HG02981 (cell line): ENCODE measurements around the gene NEMP2.
"Not testable (repeated sequence)": the region's sequence is repeated elsewhere in the genome, so short reads cannot be mapped to it uniquely, and the experiment has no call there.

Source experiments
- ATAC-seq: cut with Tn5 transposase; IDR thresholded peaks from one replicate; pipeline ENCODE4 v1.9.1; 2021; ENCODE audit warnings: mild to moderate bottlenecking, moderate library complexity; ENCODE audit not compliant: unreplicated experiment

NEMP2 gene

DNA sequence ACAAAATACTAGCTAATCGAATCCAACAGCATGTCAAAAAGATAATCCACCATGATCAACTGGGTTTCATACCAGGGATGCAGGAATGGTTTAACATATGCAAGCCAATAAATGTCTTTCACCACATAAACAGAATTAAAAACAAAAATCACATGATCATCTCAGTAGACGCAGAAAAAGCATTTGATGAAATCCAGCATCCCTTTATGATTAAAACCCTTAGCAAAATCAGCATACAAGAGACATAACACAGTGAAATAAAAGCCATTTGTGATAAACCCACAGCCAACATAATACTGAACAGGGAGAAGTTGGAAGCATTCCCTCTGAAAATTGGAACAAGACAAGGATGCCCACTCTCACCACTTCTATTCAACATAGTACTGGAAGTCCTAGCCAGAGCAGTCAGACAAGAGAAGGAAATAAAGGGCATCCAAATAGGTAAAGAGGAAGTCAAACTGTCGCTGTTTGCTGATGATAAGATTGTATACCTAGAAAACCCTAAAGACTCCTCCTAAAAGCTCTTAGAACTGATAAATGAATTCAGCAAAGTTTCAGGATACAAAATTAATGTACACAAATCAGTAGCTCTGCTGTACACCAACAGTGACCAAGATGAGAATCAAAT, 39.8 kb downstream of the NEMP2 start:
- not testable (repeated sequence) for ATAC-seq

DNA sequence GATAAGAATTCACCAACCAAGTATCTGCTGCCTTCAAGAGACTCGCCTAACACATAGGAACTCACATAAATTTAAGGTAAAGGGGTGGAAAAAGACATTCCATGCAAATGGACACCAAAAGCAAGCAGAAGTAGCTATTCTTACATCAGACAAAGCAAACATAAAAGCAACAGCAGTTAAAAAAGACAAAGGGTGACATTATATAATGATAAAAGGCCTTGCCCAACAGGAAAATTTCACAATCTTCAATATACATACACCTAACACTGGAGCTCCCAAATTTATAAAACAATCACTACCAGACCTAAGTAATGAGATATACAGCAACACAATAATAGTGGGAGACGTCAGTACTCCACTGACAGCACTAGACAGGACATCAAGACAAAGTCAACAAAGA, 41.4 kb downstream of the NEMP2 start:
- ATAC-seq: no peak

DNA sequence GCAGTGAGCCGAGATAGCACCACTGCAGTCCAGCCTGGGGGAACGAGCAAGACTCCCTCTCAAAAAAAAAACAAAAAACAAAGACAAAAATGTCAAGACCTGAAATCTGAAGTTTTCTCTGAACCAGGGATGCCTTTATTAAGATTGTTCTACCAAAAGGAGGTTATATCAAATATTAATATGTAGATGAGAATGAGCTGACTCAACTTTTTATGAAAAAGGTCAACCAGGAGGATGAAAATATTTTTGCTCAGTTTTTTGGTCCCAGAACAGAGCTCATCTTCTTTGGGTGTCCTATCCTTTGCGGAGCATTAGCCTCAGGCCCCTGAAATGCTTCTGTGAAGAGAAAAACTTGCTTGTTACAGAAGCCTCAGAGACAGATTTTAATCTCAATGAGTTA, 44.0 kb downstream of the NEMP2 start:
- no peak for ATAC-seq

DNA sequence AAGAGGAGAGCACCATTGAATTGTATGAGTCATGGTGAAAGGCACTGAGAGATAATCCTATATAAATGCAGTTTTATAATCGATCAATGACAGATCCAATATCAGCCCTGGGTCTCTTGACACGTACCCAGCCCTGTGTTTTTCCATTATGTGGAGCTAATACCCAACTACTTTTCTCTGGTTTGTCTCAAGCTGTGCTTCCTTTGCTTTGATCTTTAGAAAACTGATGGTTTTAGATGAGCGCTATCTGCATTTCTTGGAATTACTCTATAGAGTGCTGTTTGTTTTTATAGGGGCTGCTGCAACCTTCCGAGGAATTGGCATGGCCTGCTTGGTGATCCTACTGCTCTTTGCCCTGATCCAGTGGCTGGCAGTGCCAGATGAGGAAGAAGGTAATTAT, 45.0 kb downstream of the NEMP2 start:
- no peak for ATAC-seq

DNA sequence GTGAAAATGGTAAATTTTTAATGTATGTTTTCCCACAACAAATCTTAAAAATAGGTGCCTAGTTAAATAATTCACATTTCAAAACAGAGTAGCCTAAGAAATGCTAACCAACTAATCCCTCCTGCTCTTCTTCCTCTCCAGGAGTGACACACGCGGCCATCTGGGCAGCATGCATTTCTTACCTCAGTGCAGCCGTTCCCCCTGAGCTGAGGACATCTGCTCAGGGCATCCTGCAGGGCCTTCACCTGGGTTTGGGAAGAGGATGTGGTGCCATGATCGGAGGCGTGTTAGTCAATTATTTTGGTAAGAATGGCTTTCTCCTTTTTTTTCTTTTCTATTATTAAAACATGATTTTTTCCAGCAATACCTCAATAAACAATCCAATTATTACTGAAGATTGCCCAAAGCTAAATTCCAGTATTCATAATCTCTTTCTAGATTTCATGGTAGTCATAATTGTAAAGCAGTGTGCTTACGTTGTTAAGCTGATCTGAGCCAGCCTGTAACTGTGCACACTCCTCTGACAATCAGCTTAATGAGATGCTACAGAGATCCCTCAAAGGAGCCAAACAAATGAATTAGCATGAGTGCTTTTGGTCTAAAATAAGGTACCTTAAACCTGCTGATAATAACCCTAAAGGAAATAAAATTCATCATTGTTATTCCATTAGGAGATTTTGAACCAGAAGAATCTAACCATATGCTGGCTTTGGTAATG, 45.8 kb downstream of the NEMP2 start:
- no peak for ATAC-seq

DNA sequence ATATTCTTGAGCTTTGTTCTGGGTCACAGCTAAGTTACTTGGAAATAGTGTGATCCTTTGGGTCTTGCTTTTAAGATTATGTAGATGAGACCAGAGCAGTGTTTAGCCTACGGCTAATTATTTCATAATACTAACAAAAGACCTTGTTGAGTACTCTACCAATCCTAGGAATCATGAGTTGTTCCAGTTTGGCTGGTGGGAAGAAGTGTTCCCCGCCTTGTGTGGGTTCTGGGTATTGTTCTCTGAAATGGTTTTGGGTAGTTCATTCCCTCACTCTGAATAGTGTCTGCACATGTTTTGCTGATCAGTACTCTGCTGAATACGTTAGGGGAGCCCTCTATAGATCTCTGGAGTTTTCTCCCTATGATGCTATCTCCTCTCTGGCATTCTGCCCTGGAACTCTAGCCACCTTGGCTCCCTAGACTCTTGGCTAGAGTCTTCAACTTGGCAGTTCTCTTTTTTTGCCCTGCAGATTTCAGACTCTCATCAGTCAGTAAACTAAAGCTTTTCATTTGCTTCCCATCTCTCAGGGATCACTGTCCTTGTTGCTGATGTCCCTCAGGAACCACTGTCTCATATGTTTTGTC, 48.4 kb downstream of the NEMP2 start:
- no peak for ATAC-seq

DNA sequence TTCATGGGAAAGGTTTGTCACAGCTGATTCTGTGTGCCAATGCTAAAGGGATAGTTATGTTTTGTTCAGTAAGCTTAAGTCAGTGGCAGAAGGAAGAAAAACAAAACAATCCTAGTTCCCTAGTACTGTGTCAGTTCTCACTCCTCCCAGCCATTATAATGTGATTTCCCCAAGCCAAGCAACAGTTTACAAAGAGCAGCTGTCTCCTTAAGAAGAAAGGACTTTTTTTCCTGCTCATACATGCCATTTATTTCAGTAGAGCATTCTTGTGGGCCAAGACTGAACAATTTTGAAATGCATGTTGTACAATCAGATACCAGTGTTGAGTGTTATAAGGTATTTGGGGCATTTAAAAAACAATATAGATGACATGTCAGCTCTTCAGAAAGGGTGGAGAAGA, 52.1 kb downstream of the NEMP2 start:
- no peak for ATAC-seq

DNA sequence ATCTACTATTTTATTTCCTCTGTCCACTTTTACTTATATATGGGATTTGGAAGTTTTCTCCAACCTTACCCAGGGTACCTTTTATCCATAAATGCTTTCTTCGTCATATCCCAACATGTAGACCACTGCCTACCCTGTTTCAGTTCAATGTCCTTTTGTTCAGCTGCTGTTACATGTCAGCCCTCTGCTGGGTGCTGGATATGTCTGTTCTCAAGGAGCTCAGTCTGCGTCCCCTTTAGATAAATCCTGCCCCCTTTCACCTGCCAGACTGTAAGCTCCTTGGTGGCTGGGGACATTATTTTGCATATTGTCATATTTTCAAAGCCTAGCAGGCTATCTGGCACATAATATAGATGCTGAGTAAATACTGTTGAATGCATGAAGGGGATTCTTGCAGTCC, 53.2 kb downstream of the NEMP2 start:
- ATAC-seq: no peak

DNA sequence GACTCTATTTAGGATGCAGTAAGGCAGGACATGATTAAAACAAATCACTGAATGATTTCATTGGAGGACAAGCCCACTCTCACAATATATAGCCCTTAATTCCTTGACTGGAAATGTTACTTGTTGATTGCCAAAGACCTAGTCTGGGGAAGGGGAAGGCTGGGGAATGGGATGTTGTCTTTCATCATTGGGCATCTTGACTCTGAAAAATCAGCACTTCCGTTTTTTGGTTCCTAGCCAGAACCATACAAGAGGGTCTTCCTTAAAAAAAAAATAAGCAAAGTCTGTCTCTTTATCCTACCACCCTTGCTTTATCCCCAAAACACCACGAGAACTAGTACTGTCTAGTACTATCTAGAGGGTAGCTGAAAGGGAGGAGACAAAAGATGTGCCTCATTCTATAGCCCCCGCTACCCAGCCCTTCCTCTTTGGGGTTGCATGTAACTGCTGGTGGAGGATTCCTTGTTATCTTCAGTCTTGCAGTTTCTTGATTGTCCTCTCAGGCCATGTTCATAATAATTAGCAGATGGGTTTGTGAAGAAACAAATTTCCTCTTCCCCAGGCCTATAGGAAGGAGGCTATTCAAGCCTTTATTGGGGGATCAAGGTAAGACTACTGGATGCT, 55.8 kb downstream of the NEMP2 start:
- ATAC-seq: no peak

DNA sequence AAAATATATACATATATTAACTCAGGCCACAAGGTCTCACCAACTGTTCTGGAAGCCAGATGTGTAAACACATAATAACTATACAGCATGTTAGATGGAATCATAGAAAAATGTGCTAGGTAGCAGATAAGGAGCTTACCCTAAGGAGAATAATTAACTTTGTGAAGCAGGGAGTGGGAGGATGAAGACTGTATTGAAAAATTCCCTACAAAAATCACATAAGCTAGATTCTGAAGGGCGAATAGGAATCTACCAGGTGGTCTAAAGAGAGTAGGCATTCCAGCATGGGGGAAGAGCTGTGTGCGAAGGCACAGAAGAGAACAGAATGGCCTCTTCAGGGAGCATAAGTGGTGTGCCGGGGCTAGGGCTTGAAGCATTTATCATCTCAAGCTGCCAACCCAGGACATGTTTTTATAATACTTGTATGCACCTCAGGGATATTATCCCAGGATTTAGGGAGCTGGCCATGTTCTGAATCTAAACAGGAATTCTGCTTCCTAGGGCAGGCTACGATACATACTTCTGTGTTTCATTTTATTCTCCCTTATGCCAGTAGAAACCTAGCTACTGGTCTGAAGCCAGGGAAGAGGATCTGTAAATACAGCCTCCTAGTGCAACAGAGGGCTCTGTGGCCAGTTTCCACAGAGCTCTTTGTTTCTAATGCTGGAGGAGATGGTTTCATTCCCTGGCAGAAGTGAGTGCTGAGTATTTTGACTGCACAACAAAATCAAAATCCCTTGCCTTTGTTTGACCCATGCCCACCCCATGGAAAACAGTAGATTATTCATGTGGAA, 56.7 kb downstream of the NEMP2 start:
- ATAC-seq: no peak

DNA sequence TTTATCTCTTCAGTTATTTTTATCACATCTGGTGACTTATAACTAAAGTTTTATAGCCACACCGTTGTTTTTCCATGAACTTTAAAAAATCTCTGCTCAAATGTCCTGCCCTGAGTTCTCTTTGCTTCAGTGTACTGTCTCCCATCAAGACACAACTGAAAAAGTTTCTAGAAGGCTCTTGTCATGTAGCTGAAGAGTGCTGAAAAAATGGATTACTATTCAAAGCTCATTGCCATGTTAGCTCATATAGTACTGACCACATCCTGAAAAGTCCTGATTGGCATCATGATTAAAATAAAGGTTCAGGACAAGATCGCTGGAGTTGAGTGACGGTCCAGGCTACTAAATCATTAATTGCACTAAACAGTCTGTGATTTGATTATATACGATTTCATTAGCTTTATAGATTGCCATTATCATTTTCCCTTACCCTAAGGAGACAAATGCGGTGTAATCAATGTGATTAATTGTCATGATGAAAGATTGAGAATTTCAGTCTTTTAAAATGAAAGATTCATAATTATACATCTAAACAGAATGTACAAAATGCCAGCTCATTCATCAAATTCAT, 64.2 kb downstream of the NEMP2 start:
- no peak for ATAC-seq

DNA sequence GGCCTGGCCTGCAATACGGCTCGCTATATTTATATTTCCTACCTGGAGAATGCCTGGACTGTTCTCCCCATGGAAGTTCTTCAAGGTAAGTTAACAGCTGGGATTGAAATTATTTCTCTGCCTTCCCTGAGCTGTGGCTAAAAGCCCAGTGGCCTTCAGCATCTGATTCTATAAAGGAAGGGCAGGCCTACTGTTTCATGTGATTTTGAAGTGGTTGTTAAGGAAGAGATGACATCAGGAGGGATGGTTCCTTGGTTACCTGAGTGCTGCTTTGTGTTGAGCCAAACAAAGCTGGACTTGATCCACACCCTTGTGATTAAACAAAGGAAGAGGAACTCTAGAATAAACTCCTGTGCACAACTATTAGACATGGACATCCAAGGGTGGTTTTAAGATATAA, 64.8 kb downstream of the NEMP2 start:
- no peak for ATAC-seq

DNA sequence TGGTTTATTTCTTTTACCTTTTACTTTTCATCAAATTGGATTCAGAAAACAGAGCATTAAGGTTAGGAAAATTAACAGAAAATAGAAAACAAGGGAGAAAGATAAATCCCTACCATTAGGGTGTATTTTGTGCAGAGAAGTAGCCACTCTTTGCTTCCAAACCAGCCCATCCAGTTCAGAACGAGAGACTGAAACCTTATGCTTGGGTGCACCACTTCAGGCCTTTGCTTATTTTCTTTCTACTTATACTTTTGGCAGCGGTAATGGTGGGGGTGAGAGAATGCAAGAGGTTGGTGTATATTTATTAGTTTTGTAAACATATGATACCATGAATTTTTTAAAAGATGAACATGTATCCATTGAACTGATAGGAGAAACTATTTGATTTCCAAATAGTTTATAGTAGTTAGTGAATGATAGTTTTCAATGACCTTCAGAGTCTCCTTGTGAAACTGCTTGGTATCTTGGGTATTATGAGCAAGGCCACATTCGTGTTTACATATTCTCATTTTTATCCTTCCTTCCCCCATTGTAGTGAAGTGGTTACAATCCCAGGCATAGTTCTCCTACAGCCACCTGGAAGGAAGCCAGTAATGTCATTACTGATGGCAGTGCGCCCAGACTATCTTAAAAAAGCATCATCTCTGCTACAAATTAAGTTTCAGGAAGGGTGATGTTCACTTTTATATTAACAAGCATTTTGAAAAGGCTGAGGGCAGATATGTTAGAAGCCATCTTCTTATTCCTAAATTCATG, 65.5 kb downstream of the NEMP2 start:
- ATAC-seq: no peak

DNA sequence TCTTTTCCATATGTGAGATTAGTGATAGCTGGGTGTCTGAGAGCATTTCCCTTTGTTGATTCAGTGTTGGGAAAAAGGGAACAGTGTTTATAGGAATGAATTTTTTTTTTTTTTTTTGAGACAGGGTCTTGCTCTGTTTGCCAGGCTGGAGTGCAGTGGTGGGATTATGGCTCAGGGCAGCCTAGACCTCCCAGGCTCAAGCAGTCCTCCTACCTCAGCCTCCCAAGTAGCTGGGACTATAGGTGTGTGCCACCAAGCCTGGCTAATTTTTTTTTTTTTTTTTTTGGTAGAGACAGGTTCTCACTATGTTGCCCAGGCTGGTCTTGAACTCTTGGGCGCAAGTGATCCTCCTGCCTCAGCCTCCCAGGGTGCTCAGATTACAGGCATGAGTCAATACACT, 66.2 kb downstream of the NEMP2 start:
- ATAC-seq: not testable (repeated sequence)

DNA sequence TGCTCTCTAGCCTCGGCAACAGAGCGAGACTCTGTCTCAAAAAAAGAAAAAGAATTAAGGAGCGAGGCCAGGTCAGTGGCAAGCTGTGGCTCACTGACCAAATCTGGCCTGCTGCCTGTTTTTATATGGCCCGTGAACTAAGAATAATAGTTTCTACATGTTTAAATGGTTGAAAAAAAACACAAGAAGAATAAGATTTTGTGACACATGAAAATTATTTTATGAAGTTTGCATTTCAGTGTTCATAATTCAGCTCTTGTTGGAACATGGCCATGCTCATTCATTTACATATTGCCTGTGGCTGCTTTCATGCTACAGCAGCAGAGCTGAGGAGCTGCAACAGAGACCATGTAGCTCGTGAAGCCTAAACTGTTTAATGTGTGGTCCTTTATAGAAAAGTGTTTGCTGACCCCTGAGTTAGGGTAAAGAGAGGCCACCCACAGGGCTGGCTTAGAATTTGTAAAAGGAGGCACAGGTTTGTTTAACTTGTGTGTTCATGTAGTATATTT, 66.9 kb downstream of the NEMP2 start:
- ATAC-seq: no peak

DNA sequence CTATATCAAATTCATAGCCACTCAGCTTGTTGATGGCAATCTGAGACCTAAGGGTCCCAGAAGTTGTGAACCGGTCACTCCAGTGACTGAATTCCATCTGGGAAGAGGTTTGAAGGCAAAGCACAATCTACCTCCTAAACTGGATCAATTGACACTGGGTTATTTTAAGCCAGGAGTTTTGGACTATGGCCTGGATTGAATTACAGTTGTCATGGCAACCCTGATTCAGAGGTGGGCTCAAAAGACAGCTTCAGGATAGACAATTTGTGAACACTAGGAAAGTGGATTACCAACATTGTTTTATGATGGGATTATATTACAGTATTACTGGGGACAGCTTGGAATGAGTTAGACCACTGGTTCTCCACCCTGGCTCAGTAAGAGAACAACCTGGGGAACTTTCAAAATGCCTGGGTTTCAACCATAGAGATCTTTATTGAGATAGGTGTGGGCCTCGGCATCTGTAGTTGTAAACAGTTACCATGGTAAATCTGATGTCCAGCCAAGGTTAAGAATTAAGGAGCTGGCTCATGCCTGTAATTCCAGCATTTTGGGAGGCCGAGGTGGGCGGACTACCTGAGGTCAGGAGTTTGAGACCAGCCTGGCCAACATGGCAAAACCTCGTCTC, 67.6 kb downstream of the NEMP2 start:
- ATAC-seq: no peak

DNA sequence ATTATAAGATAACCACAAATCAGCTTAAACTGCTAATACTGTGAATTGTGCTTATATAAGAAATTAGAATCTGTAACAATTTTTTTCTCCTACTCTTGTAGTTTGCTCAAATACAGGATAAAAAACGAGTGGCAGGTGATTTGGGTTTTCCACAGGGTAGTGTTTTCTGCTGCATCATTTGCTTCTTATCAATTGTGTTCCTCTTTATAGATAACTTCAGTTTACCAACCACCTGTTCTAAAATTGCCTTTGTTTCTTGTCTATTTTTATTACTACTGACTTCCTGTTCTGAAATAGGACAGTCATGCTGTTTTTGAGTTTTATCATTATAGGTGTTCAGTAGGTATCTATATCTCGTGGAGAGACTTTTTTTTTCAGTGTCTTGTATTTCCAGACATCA, 69.5 kb downstream of the NEMP2 start:
- no peak for ATAC-seq

DNA sequence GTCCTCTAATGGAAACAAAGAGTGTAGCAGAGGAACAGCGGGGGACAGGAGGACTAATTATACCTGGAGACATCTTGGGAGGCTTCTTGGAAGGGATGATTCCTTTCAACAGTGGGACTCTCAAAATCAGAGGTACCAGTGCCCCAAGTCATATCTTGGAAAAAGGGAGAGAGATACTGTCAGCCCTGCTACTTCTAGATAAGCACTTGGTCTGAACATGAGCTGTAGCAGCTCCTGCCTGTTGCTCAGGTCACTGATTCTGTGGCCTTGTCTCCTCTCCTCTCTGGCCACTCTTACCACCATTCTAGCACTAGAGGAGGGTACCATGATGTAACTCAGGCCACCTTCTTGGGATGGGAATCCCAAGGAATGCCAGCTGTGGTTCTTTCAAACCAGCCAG, 71.9 kb downstream of the NEMP2 start:
- ATAC-seq: no peak

DNA sequence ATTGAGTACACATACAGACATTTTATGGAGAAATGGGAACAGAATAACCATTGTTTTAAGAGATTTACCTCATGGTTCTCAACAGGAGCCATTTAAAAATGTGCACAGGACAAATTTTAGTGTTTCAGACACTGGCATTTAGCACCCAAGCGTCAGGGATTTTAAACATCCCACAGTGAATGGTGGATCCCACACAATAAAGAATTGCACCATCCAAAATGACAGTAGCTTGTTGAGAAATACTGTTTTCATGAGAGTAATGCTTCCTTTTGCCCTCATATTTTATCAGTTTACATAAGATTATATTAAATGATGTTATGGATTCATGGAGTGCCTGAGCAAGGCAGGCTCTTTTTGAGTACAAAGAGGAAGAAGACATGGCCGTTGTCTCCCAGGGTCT, 72.3 kb downstream of the NEMP2 start:
- ATAC-seq: no peak

DNA sequence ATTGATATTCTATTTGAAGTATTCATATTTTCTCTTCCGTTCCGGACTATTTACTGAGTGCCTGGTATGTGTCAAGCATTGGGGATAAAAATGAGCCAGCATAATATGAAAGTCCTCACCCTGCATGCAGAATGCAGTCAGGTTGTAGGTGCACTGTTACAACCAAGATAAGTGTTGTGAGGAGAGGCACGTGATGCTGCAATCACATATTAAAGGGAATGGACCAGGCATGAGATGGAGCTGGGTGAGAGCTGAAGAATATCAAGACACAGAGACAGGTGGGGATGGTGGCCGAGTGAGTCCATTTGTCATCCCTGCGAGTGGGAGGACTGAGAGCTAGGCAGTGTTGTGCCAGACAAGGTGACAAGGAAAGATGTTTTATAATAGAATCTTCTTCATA, 74.0 kb downstream of the NEMP2 start:
- no peak for ATAC-seq
